Measurements from ENCODE around the gene CDK10. TPM values are rescaled to one million over a fixed set of nuclear protein-coding genes. Genes with fewer than 3 reads are reported as not detected.

CDK10 gene
- total and polyA plus RNA-seq, 9 of the 15 experiments (the other 6 are each of a cell fraction or from before 2014, with no cell fraction given), result 2.0 to 85.1 (median 40.1) TPM

DNA sequence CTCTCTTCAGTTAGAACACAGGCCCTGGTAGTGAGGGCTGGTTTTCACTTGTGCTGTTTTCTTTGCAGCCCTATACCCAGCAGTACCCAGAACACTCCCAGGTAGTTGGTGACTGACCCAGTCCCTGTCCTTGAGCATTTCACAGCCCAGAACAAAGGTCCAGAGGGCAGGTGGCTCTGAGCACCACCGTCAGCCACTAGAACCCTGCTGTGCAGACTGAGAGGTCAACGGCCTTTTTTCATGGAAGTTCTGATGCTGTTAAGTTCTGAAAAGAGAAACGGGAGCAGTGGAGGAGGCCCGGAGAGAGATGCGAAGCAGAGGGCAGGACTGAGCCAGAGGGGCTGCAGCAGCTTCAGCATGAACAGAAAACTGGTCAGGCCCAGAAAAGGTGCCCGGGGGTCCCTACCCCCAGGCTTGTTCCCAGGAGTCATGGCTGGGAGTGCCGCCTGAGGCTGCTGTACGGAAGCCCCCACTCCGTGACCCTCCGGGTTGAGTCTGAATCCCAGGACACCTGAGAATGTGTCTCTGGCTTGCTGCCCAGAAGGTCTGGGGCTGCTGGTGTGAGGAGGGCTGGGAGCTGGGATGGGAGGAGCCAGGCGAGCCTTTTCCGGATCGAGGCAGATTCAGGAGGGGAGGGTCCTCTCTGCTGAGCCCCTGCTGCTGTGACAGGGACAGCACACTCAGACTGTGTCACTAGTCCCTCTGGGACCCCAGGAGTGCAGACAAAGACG is 43.5 kb downstream of the CDK10 start (continued):
- TF ChIP-seq ZBTB40 (IDR thresholded peaks at IDR 0.05), result no peak
- TF ChIP-seq ZBTB40 (CRISPR knock-in tag; IDR thresholded peaks at IDR 0.05), result no peak
